CD4-positive, alpha-beta T cell treated with Interleukin-17A for 4 hours (primary cell): Measurements from ENCODE around the gene ARL10.
A peak's percentile ranks its signal among the peaks of the same experiment; 100 is the strongest.

Experiments used
- DNase-seq: peaks from one replicate; pipeline ENCODE4 v3.0.0-alpha.2; 2020; ENCODE audit warnings: mixed read lengths

ARL10 gene

GRCh38 chr5:176413255-176413565 lies 47.9 kb downstream of the ARL10 start:
- no peak for DNase-seq

GRCh38 chr5:176413709-176414191 lies 48.5 kb downstream of the ARL10 start:
- DNase-seq: no peak

GRCh38 chr5:176414704-176415103 lies 49.4 kb downstream of the ARL10 start:
- DNase-seq: no peak

- DNase-seq: no peak
These were observed 50.1 kb downstream of the ARL10 start for GRCh38 chr5:176415240-176415951.

- DNase-seq: peak; percentile 96
These were observed 51.0 kb downstream of the ARL10 start, which contains the start of gene CLTB for GRCh38 chr5:176415952-176416924. Gene CLTB, minus strand, starts transcription at chr5:176416539. Its CDS starts 176 bp downstream, at chr5:176416363.

- no peak for DNase-seq
These were observed 51.7 kb downstream of the ARL10 start for GRCh38 chr5:176416965-176417364.

GRCh38 chr5:176418251-176418650 lies 53.0 kb downstream of the ARL10 start:
- DNase-seq: no peak

GRCh38 chr5:176420086-176420485 lies 54.8 kb downstream of the ARL10 start:
- no peak for DNase-seq

- DNase-seq: no peak
These were observed 55.8 kb downstream of the ARL10 start for GRCh38 chr5:176420972-176421544.

- no peak for DNase-seq
These were observed 58.9 kb downstream of the ARL10 start for GRCh38 chr5:176424181-176424580.

GRCh38 chr5:176425138-176425537 lies 59.9 kb downstream of the ARL10 start:
- no peak for DNase-seq

- DNase-seq: no peak
These were observed 60.5 kb downstream of the ARL10 start for GRCh38 chr5:176425791-176426190.

- no peak for DNase-seq
These were observed 61.6 kb downstream of the ARL10 start for GRCh38 chr5:176426876-176427275.

GRCh38 chr5:176427971-176428370 lies 62.7 kb downstream of the ARL10 start:
- no peak for DNase-seq

- no peak for DNase-seq
These were observed 64.7 kb downstream of the ARL10 start for GRCh38 chr5:176429972-176430371.
